Esophagus muscularis mucosa (tissue), 4 donors: ENCODE measurements around the gene BOK. TPM values are rescaled to one million over a fixed set of nuclear protein-coding genes. Genes with fewer than 3 reads are reported as not detected.

Source experiments
- DNase-seq: peaks from one replicate; pipeline ENCODE4 v3.0.0-alpha.2; 2017; ENCODE audit errors: extremely low spot score
- H3K27ac ChIP-seq, 4 donors: fragments of 200-600 bp; sonication (generic); replicated peaks in 1 of 4; 1 replicate in 3 of 4; 2 replicates in 1 of 4; pipeline ENCODE4 v1.5.1; 2016 to 2019; ENCODE audit warnings: mild to moderate bottlenecking in 1 of 4
- H3K27me3 ChIP-seq, 4 donors: fragments of 200-600 bp; sonication (generic); one replicate each; pipeline versions ENCODE4 v1.5.1 to v1.6.0; 2016 to 2019
- H3K36me3 ChIP-seq, 4 donors: fragments of 200-600 bp; sonication (generic); one replicate each; pipeline ENCODE4 v1.5.1; 2016 to 2019
- H3K4me1 ChIP-seq, 4 donors: fragments of 200-600 bp; sonication (generic); one replicate each; pipeline ENCODE4 v1.5.1; 2016 to 2019
- H3K4me3 ChIP-seq, 4 donors: fragments of 200-600 bp; sonication (generic); 1 replicate in 2 of 4; 2 replicates in 2 of 4; pipeline ENCODE4 v1.5.1; 2016 to 2019; ENCODE audit warnings: mild to moderate bottlenecking in 4 of 4, moderate library complexity in 1 of 4
- H3K9me3 ChIP-seq, 4 donors: fragments of 200-600 bp; sonication (generic); 1 replicate in 3 of 4; 2 replicates in 1 of 4; pipeline ENCODE4 v1.5.1; 2016 to 2019
- CTCF ChIP-seq, 3 experiments: fragments of 200-600 bp in 2 of 3; fragments of 450-650 bp in 1 of 3; sonication (generic) in 2 of 3; IDR thresholded peaks; one replicate each; pipeline ENCODE4 v1.5.1; 2017 to 2019; ENCODE audit warnings: antibody characterized with exemption in 3 of 3, mild to moderate bottlenecking in 2 of 3, moderate library complexity in 1 of 3
- EP300 ChIP-seq: sonication (generic); formaldehyde crosslinking; IDR thresholded peaks from one replicate; pipeline ENCODE4 v1.6.1; 2017; ENCODE audit warnings: antibody characterized with exemption
- POLR2A ChIP-seq: fragments of 450-650 bp; IDR thresholded peaks from one replicate; pipeline ENCODE4 v1.6.1; 2017; ENCODE audit warnings: antibody characterized with exemption, moderate library complexity, mild to moderate bottlenecking, low read depth
- POLR2AphosphoS5 ChIP-seq, 2 donors: sonication (generic); formaldehyde crosslinking; IDR thresholded peaks; one replicate each; pipeline ENCODE4 v1.6.1; 2017; ENCODE audit warnings: antibody characterized with exemption in 2 of 2
- WGBS: methylation state at CpG from one replicate; pipeline ENCODE4 v1.1.5; 2018; 5-methylcytosine and 5-hydroxymethylcytosine counted together
- intact Hi-C: fragments of 100-400 bp; cut with DNase I; formaldehyde crosslinking; loops from one replicate; pipeline ENCODE4 v1.15.1; 2023
- total RNA-seq, 4 donors: library from RNA; depleted of rRNA; stranded (reverse); fragments of >200 nt; gene quantifications; one replicate each; pipeline versions ENCODE4 v1.1.0 to v1.2.1, GENCODE V29; 2016

BOK gene
- total RNA-seq, 4 donors from 2014 or later: 55.8 to 118 (median 73.7) TPM

GRCh38 chr2:241595600-241596140 lies 37.1 kb downstream of the BOK start:
- Histone ChIP-seq H3K4me3 (no peak overlapping the region), H3K27ac (no peak overlapping the region), H3K9me3 (no peaks in the 10 kb centered on the region), H3K27me3 (no peaks in the 10 kb centered on the region), H3K4me1 (no peaks in the 10 kb centered on the region), H3K36me3 (peaks cover 33 to 93% (median 72%) of the 10 kb centered on the region in 4 donors)
- intact Hi-C loops: no loop called here
- no peak for DNase-seq
- WGBS: 89% methylated on average over 12 of the region's 15 CpGs
- TF ChIP-seq CTCF (IDR thresholded peaks at IDR 0.05) (peak in 1 of 3 experiments; percentile 14), EP300 (no peak)

GRCh38 chr2:241597561-241597960 lies 39.0 kb downstream of the BOK start:
- no peak overlapping the region for H3K4me3 ChIP-seq
- H3K27ac ChIP-seq: no peak overlapping the region
- intact Hi-C loops: no loop called here
- no peaks in the 10 kb centered on the region for H3K9me3 ChIP-seq
- no peak for TF ChIP-seq EP300
- no peak for TF ChIP-seq CTCF (IDR thresholded peaks at IDR 0.05)
- no peak for TF ChIP-seq POLR2A
- TF ChIP-seq POLR2AphosphoS5 (IDR thresholded peaks at IDR 0.05): no peak
- peaks cover 48 to 95% (median 79%) of the 10 kb centered on the region in 4 donors for H3K36me3 ChIP-seq
- 87% methylated on average over 6 of the region's 6 CpGs for WGBS
- H3K4me1 ChIP-seq: no peaks in the 10 kb centered on the region
- no peaks in the 10 kb centered on the region for H3K27me3 ChIP-seq
- DNase-seq: no peak

- intact Hi-C loops: no loop called here
- H3K27ac ChIP-seq: no peak overlapping the region
- no peaks in the 10 kb centered on the region for H3K27me3 ChIP-seq
- H3K4me1 ChIP-seq: no peaks in the 10 kb centered on the region
- no peak overlapping the region for H3K4me3 ChIP-seq
- peaks cover 51 to 95% (median 79%) of the 10 kb centered on the region in 4 donors for H3K36me3 ChIP-seq
- no peaks in the 10 kb centered on the region for H3K9me3 ChIP-seq
- 68% methylated on average over 5 of the region's 5 CpGs for WGBS
- no peak for DNase-seq
- TF ChIP-seq POLR2AphosphoS5 (IDR thresholded peaks at IDR 0.05) (no peak), EP300 (no peak), CTCF (IDR thresholded peaks at IDR 0.05) (no peak), POLR2A (no peak)
Observed at GRCh38 chr2:241598061-241598460, 39.5 kb downstream of the BOK start.

- WGBS: 50% methylated on average over 1 of the region's 1 CpG
- Histone ChIP-seq H3K27ac (no peak overlapping the region), H3K9me3 (no peaks in the 10 kb centered on the region), H3K27me3 (no peaks in the 10 kb centered on the region), H3K4me3 (no peak overlapping the region), H3K36me3 (peaks cover 50 to 95% (median 80%) of the 10 kb centered on the region in 4 donors), H3K4me1 (no peaks in the 10 kb centered on the region)
- peak in 1 of 3 experiments; percentile 19 for TF ChIP-seq CTCF (IDR thresholded peaks at IDR 0.05)
- no peak for TF ChIP-seq EP300
- TF ChIP-seq POLR2AphosphoS5 (IDR thresholded peaks at IDR 0.05): no peak
- DNase-seq: no peak
- intact Hi-C loops: no loop called here
Observed at GRCh38 chr2:241598487-241598886, 39.9 kb downstream of the BOK start.

- TF ChIP-seq POLR2A (no peak), EP300 (no peak), CTCF (IDR thresholded peaks at IDR 0.05) (no peak), POLR2AphosphoS5 (IDR thresholded peaks at IDR 0.05) (no peak)
- Histone ChIP-seq H3K4me1 (no peaks in the 10 kb centered on the region), H3K4me3 (no peak overlapping the region), H3K27me3 (no peaks in the 10 kb centered on the region), H3K36me3 (peaks cover 45 to 93% (median 79%) of the 10 kb centered on the region in 4 donors), H3K9me3 (no peaks in the 10 kb centered on the region), H3K27ac (no peak overlapping the region)
- intact Hi-C loops: no loop called here
- DNase-seq: no peak
- 82% methylated on average over 6 of the region's 6 CpGs for WGBS
Observed at GRCh38 chr2:241599615-241600014, 41.1 kb downstream of the BOK start.
